AG09309 (cell line): ENCODE results near the gene LDB2.

Source experiments
- DNase-seq: peaks from one replicate; pipeline ENCODE4 v3.0.0-alpha.2; 2010; ENCODE audit warnings: low read depth
- H3K4me3 ChIP-seq: 2 replicates; pipeline ENCODE4 v1.5.1; 2011; ENCODE audit warnings: mild to moderate bottlenecking, low read depth, low read length, moderate library complexity; ENCODE audit not compliant: control insufficient read depth
- TF ChIP-seq, protein P1 (sequence below): IDR thresholded peaks from 2 replicates; pipeline ENCODE4 v1.5.1; 2011; ENCODE audit warnings: mild to moderate bottlenecking, low read depth, low read length, inconsistent platforms; ENCODE audit not compliant: insufficient read depth, control insufficient read depth; ENCODE audit errors: missing control alignments

Gene LDB2

DNA sequence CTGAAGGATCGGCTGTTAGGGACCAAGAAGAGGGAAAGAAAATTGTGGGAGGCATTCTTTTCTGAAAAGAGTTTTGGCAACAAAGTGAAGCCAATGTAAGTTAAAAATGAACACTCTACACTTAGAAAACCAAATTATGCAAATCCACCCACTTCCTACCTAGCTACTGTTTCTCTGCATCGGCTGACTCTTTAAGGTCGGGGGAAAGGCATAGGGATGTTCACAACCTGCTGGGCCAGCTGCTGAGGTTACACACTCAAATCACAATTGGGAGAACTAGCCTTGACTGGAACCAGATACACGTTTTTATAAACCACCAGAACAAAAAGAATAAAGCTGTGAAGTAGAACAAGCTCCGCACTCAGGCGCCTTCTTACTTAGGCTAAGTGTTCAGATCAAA, 165.7 kb downstream of the LDB2 start:
- TF ChIP-seq, protein P1, sequence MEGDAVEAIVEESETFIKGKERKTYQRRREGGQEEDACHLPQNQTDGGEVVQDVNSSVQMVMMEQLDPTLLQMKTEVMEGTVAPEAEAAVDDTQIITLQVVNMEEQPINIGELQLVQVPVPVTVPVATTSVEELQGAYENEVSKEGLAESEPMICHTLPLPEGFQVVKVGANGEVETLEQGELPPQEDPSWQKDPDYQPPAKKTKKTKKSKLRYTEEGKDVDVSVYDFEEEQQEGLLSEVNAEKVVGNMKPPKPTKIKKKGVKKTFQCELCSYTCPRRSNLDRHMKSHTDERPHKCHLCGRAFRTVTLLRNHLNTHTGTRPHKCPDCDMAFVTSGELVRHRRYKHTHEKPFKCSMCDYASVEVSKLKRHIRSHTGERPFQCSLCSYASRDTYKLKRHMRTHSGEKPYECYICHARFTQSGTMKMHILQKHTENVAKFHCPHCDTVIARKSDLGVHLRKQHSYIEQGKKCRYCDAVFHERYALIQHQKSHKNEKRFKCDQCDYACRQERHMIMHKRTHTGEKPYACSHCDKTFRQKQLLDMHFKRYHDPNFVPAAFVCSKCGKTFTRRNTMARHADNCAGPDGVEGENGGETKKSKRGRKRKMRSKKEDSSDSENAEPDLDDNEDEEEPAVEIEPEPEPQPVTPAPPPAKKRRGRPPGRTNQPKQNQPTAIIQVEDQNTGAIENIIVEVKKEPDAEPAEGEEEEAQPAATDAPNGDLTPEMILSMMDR, result no peak
- DNase-seq, result no peak
- H3K4me3 ChIP-seq, result no peak overlapping the region

DNA sequence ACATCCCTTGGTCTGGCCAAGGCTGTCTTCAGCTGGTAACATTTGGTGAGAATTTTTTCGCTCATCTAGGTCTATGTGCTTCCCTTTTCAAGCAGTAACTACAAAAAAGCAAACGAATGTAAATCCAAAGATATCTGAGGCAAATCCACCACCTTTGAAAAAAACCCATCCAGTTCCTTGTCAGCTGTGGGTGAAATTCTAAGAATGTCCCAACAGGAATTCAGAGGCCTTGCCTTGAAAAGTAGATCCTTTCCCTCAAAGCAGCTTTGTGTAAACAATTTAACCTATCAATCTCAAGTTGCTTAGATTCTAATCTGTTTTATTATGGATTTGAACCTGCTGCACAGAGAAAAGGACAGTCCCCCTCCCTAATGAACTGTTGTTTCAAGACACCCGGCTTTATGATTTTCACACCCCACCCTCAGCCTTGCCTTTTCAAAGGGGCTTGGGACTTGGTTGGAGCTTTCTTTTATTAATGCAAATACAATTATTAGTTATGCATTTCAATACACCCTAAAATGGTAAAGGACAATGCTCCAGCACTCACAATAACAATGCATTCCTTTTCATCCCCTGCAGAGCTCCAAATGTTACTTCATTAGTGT, 166.6 kb downstream of the LDB2 start:
- no peak overlapping the region for H3K4me3 ChIP-seq
- TF ChIP-seq, protein P1, result no peak
- DNase-seq, result no peak

DNA sequence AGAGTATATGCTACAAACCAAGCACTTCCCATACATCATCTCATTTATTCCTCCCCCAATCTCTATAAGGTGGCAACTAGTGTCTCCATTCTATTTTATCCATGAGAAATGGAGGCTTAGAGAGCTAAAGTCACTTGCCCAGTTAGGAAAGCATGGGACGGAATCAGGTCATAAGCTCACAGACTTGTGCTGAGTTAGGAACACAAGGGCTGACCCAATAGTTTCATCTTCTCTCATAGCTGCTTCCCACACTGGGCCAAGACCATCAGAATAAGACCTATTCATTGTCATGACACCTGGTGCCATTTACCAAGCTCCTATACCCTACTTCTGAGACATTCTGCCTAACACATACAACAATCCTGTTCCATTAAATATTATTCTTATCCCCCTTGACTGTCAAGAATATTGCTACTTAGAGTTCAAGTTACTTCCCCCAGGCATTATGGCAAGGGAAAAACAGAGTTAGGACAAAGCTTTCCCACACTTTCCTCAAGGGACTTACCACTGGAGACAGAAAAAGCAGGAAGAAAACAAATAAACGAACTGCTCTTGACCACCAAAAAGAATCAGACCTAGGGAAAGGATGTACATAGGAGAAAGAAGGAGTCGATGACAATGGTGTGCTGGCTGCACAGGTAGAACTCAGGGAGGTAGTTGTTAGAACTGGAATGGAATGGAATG, 167.8 kb downstream of the LDB2 start:
- TF ChIP-seq, protein P1, result no peak
- no peak for DNase-seq

DNA sequence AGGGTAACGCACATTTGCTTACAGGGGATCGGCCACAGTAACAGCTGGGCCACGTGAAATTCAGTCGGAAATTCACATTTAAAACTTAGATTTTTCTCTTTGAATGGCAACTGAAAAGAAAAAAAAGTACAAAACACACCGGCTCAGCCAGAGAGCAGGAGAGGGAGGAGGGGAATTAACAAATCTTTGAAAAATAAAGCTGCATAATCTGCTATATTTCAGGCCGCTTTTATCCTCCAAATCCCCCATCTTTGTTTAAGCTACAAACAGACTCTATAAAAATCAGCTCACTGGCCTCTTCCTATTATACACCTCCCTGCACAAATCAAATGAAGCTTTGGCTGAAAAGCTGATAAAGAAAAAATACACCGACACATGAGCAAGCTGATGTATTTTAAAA, 169.1 kb downstream of the LDB2 start:
- no peak overlapping the region for H3K4me3 ChIP-seq
- TF ChIP-seq, protein P1, result no peak
- no peak for DNase-seq

More for the DNA sequence above, 167.8 kb downstream of the LDB2 start:
- H3K4me3 ChIP-seq, result no peak overlapping the region

DNA sequence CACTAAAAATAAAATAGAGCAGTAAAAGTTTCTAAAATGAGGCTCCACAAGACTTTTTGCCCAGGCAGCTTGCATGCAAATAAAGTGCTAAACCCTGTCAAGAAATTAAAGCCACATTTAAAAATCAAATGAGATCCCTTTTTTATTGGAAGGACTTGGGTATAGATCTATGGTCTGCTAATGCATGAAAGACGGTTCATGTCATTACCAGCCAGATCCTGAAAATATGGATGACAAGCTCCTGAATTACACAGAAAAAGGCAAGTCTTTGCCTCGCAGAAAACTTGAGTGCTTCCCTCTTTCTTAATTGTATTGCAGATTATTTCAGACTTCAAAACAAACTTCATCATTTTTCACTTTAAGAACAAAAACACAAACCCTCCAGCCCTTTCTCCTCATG, 169.6 kb downstream of the LDB2 start:
- TF ChIP-seq, protein P1, result no peak
- H3K4me3 ChIP-seq, result no peak overlapping the region
- no peak for DNase-seq

DNA sequence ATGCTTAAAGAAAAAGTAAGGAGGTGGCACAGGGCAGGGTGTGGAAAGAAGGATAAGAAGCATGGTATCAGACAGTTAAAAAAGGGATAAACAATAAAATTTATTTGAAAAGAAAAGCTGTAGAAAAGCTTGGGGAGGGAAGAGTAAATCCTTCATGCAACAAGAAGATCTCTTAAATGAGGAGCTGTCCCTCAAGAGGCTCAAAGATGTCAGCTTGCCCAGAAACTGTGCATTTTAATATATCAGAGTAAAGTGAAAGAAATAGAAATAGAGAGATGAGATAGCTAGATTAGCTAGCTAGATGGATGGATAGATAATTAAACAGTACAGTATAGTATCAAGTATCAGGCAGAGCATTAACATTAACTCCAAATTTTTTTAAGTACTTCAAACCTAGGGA, 170.3 kb downstream of the LDB2 start:
- TF ChIP-seq, protein P1, result no peak
- H3K4me3 ChIP-seq, result no peak overlapping the region
- DNase-seq, result no peak
